ENCODE data around the gene ALG3. TPM values are rescaled to one million over a fixed set of nuclear protein-coding genes. Genes with fewer than 3 reads are reported as not detected.

The ALG3 gene
- total RNA-seq, 1 experiment from 2014 or later = 68.8 TPM

GRCh38 chr3:184289426-184289938, 40.7 kb upstream of the ALG3 start:
- ChIA-PET POLR2A (ENCODE audit: low non-redundant PET) (no interaction called here), CTCF (interaction anchor here (0.6 to 1.2 kb wide), 3 partner anchors 393 to 1504 kb away, joined by 3 read pairs; no protein-coding TSS in a partner anchor)
- Histone ChIP-seq H3K36me3 (ENCODE audit: insufficient read depth, low read length, poor library complexity, severe bottlenecking) (no peaks in the 10 kb centered on the region), H3K27ac (ENCODE audit: low read depth, low read length, poor library complexity, severe bottlenecking) (no peak overlapping the region), H3K4me3 (ENCODE audit: low read depth, low read length, poor library complexity, severe bottlenecking) (no peak overlapping the region), H3K9me3 (ENCODE audit: low read depth, low read length, poor library complexity, severe bottlenecking) (no peaks in the 10 kb centered on the region), H3K27me3 (replicated peaks; ENCODE audit: insufficient read depth, low read depth, low read length, poor library complexity) (no peaks in the 10 kb centered on the region), H3K4me1 (ENCODE audit: insufficient read depth, low read length, poor library complexity, severe bottlenecking) (no peaks in the 10 kb centered on the region)
- DNase-seq (ENCODE audit: low spot score) = peak; percentile 69
- no TSS peak for BruUV-seq (replicated peaks)
- TF ChIP-seq CTCF (conservative IDR thresholded peaks at IDR 0.05; ENCODE audit: low read depth, low read length) (peak; percentile 76), EZH2 (IDR thresholded peaks at IDR 0.05; ENCODE audit: borderline replicate concordance, low read depth, low read length, poor library complexity, severe bottlenecking) (no peak)
- intact Hi-C loops (cut with micrococcal nuclease; ENCODE audit: unreplicated experiment) = loop anchor here (1.0 kb wide), 1 partner anchor 394 kb away; no protein-coding TSS in a partner anchor

- ChIA-PET POLR2A (ENCODE audit: low non-redundant PET) (no interaction called here), CTCF (no interaction called here)
- H3K27me3 ChIP-seq (replicated peaks; ENCODE audit: insufficient read depth, low read depth, low read length, poor library complexity) = no peaks in the 10 kb centered on the region
- TF ChIP-seq EZH2 (IDR thresholded peaks at IDR 0.05; ENCODE audit: borderline replicate concordance, low read depth, low read length, poor library complexity, severe bottlenecking) (no peak), CTCF (conservative IDR thresholded peaks at IDR 0.05; ENCODE audit: low read depth, low read length) (peak; percentile 60)
- H3K4me1 ChIP-seq (ENCODE audit: insufficient read depth, low read length, poor library complexity, severe bottlenecking) = no peaks in the 10 kb centered on the region
- H3K27ac ChIP-seq (ENCODE audit: low read depth, low read length, poor library complexity, severe bottlenecking) = no peak overlapping the region
- no peak overlapping the region for H3K4me3 ChIP-seq (ENCODE audit: low read depth, low read length, poor library complexity, severe bottlenecking)
- no peaks in the 10 kb centered on the region for H3K9me3 ChIP-seq (ENCODE audit: low read depth, low read length, poor library complexity, severe bottlenecking)
- intact Hi-C loops (cut with micrococcal nuclease; ENCODE audit: unreplicated experiment) = no loop called here
- no peaks in the 10 kb centered on the region for H3K36me3 ChIP-seq (ENCODE audit: insufficient read depth, low read length, poor library complexity, severe bottlenecking)
- peak; percentile 82 for DNase-seq (ENCODE audit: low spot score)
- no TSS peak for BruUV-seq (replicated peaks)
Measured at GRCh38 chr3:184284696-184285095, 35.9 kb upstream of the ALG3 start.

- H3K36me3 ChIP-seq (ENCODE audit: insufficient read depth, low read length, poor library complexity, severe bottlenecking) = no peaks in the 10 kb centered on the region
- H3K27ac ChIP-seq (ENCODE audit: low read depth, low read length, poor library complexity, severe bottlenecking) = no peak overlapping the region
- ChIA-PET CTCF (interaction anchor here (0.6 kb wide), 1 partner anchor 238 kb away, joined by 6 read pairs; no protein-coding TSS in a partner anchor), POLR2A (ENCODE audit: low non-redundant PET) (interaction anchor here (0.5 kb wide), 1 partner anchor 441 kb away, joined by 3 read pairs; no protein-coding TSS in a partner anchor)
- no peaks in the 10 kb centered on the region for H3K9me3 ChIP-seq (ENCODE audit: low read depth, low read length, poor library complexity, severe bottlenecking)
- no peaks in the 10 kb centered on the region for H3K27me3 ChIP-seq (replicated peaks; ENCODE audit: insufficient read depth, low read depth, low read length, poor library complexity)
- H3K4me1 ChIP-seq (ENCODE audit: insufficient read depth, low read length, poor library complexity, severe bottlenecking) = no peaks in the 10 kb centered on the region
- intact Hi-C loops (cut with micrococcal nuclease; ENCODE audit: unreplicated experiment) = no loop called here
- no peak for TF ChIP-seq CTCF (conservative IDR thresholded peaks at IDR 0.05; ENCODE audit: low read depth, low read length)
- no peak for TF ChIP-seq EZH2 (IDR thresholded peaks at IDR 0.05; ENCODE audit: borderline replicate concordance, low read depth, low read length, poor library complexity, severe bottlenecking)
- no TSS peak for BruUV-seq (replicated peaks)
- DNase-seq (ENCODE audit: low spot score) = no peak
- H3K4me3 ChIP-seq (ENCODE audit: low read depth, low read length, poor library complexity, severe bottlenecking) = no peak overlapping the region
Measured at GRCh38 chr3:184283681-184284080, 34.9 kb upstream of the ALG3 start.

Data from A673 (cell line).